A172 (cell line): Measurements from ENCODE around the gene ZFPM1. TPM values are rescaled to one million over a fixed set of nuclear protein-coding genes. Genes with fewer than 3 reads are reported as not detected.

Experiments used
- DNase-seq: peaks from one replicate; pipeline ENCODE4 v3.0.0-alpha.2; 2015; ENCODE audit warnings: low spot score
- total RNA-seq: library from RNA; depleted of rRNA; stranded (reverse); fragments of >200 nt; shearing (Covaris generic); gene quantifications from 2 replicates; pipeline ENCODE4 v1.2.3, GENCODE V29; 2014

The ZFPM1 gene
- total RNA-seq, 1 experiment from 2014 or later: 0.95 TPM

GRCh38 chr16:88537859-88538258 is 84.8 kb downstream of the ZFPM1 start:
- no peak for DNase-seq

- no peak for DNase-seq
Observed at GRCh38 chr16:88538366-88539060, 85.4 kb downstream of the ZFPM1 start.

DNA sequence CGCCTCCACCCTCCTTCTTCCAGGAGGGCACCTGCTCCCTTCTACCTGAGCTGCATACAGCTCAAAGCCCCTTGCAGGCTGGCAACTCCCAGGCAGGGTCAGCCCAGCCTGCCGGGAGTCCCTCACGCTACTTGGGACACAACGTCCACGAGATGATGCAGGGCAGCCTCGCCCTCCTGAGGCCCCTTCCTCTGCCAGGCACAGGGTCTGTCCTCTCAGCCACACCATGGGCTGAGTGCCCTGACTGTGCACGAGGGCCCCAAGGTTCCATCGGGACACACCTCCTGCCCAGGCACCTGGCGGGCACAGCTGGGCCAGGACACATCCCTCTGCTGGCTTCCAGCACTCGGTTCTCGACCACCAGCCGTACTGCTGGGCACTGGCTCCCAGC is 86.2 kb downstream of the ZFPM1 start:
- no peak for DNase-seq

GRCh38 chr16:88539652-88540345 is 86.7 kb downstream of the ZFPM1 start:
- no peak for DNase-seq

GRCh38 chr16:88540346-88540977 is 87.4 kb downstream of the ZFPM1 start:
- no peak for DNase-seq

DNA sequence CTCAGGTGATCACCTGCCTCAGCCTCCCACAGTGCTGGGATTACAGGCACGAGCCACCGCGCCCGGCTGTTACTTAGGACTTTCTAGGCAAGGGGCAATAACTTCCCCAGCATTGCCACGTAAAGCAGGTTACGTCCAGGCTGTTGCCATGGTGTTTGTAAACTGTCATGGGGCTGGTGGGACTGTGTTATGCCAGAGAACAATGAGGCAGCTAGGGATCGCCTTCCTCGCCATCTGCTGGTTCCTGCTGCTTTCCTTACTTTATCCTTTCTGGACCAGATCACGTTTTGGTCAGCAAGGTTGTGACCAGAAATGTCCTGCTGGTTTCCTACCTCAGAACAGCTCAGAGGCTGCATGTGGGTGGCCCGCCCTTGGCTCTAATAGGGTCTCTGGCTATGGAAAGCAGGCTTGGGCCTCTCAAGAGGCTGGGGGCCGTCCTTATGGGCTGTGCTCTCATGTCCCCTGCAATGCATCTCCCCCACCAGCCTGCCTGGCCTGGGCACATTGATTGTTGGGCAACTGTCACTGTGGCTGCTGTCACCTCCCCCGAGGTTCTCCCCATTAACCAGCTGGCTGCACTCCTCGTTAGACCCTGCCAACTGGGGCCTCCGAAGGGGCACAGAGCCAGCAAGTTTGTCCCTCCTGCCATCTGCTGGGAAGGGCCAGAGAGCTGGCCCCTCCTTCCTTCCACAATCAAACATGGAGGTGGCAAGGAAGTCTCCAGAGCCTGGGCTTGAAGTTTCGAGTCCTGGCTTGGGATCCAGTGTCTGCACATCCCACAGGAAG is 88.9 kb downstream of the ZFPM1 start:
- DNase-seq: no peak

GRCh38 chr16:88543230-88543813 is 90.2 kb downstream of the ZFPM1 start:
- DNase-seq: no peak

GRCh38 chr16:88545781-88546180 is 92.7 kb downstream of the ZFPM1 start:
- DNase-seq: no peak

- DNase-seq: no peak
Observed at GRCh38 chr16:88548131-88548874, 95.2 kb downstream of the ZFPM1 start.

DNA sequence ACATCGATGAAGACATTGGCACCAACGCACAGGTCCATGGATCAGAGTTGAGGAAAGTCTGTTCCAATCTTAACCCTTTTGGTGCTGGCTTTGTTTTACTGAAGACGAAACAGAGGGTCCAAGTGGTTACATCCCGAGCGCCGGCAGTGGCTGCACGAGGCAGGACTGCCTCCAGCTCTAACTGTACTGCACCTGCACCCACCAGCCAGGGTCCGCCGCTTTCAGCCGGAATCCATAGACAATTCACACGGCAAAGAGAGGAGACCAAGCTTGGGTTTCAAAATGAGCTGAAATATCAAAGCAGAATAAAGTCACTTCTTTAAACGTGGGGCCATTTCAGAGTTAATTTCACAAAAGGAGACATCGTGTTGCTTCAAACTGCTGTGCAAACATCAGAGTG is 95.9 kb downstream of the ZFPM1 start:
- no peak for DNase-seq

DNA sequence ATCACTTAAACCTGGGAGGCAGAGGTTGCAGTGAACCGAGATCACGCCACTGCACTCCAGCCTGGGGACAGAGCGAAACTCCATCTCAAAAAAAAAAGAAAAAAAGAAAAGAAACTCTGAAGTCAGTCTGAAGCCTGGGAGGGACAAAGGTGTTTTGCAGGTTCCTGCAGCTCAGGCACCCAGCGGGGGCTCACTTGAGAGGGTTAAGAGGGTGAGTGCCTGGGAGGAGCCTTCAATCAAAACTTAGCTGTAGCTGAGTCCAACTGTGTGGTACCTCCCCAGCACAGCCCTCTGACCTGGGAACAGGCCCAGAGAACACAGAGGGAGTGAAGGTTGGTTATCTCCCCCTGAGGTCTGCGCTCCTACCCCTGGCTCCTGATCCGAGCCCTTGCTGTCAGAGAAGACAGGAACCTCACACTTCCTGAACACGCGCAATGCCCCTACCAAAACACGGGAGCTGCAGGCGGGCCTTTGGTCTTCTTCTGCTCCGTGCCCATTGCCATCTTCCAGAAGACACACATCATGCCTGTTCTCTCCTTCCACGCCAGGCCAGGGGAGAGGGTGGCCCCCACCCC is 96.7 kb downstream of the ZFPM1 start:
- DNase-seq: no peak

GRCh38 chr16:88550246-88550661 is 97.2 kb downstream of the ZFPM1 start:
- no peak for DNase-seq

GRCh38 chr16:88552166-88552565 is 99.1 kb downstream of the ZFPM1 start:
- DNase-seq: no peak

GRCh38 chr16:88552815-88553214 is 99.7 kb downstream of the ZFPM1 start:
- DNase-seq: no peak

- DNase-seq: no peak
Observed at GRCh38 chr16:88553739-88554138, 100.7 kb downstream of the ZFPM1 start.

- no peak for DNase-seq
Observed at GRCh38 chr16:88554711-88555264, 101.7 kb downstream of the ZFPM1 start.

- DNase-seq: no peak
Observed at GRCh38 chr16:88556294-88556988, 103.4 kb downstream of the ZFPM1 start.

DNA sequence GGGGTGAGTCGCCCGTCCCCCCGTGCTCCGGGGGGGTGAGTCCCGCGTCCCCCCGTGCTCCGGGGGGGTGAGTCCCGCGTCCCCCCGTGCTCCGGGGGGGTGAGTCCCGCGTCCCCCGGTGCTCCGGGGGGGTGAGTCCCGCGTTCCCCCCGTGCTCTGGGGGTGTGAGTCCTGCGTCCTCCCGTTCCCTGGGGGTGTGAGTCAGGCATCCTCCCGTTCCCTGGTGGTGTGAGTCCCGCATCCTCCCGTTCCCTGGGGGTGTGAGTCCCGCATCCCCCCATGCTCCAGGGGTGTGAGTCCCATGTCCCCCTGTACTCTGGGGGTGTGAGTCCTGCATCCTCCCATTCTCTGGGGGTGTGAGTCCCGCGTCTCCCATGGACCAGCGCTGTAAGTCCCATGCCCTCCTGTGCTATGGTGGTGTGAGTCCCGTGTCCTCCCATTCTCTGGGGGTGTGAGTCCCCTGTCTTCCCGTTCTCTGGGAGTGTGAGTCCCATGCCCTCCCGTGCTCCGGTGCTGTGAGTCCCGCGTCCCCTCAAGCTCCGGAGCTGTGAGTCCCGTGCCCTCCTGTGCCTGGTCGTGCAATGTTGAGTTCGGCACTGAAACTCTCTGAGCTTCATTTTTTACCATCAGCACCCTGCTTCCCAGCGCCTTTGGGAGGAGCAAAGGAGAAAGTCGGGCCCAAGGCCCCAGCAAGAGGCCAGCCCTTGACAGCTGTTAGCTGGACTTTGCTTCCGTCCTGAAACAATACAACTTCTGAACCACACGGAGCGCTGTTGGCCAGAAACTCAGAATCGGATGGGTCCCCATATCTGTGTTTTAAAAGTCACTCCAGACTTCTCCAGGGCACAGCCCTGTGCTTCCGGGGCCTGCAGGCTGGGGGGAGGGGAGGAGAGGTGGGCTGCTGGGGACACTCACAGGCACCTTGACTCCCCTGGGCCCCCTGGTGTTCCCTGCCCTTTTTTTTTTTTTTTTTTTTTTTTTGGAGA is 105.7 kb downstream of the ZFPM1 start:
- DNase-seq: peak; percentile 68
